Astrocyte of the cerebellum (primary cell): Measurements from ENCODE around the gene MLXIP.

Source experiments
- DNase-seq: peaks from one replicate; pipeline ENCODE4 v3.0.0-alpha.2; 2011; ENCODE audit warnings: low read depth
- H3K4me3 ChIP-seq: 2 replicates; pipeline ENCODE4 v1.5.1; 2011; ENCODE audit warnings: mild to moderate bottlenecking, low read depth, low read length, moderate library complexity
- CTCF ChIP-seq: IDR thresholded peaks from 2 replicates; pipeline ENCODE4 v1.5.1; 2012; ENCODE audit warnings: low read length, low read depth, moderate library complexity, mild to moderate bottlenecking; ENCODE audit errors: missing control alignments
- in situ Hi-C: cut with HindIII; loops from 2 replicates; pipeline ENCODE4 v1.10.0; 2017; ENCODE audit warnings: low sequenced_read_pairs

The MLXIP gene

DNA sequence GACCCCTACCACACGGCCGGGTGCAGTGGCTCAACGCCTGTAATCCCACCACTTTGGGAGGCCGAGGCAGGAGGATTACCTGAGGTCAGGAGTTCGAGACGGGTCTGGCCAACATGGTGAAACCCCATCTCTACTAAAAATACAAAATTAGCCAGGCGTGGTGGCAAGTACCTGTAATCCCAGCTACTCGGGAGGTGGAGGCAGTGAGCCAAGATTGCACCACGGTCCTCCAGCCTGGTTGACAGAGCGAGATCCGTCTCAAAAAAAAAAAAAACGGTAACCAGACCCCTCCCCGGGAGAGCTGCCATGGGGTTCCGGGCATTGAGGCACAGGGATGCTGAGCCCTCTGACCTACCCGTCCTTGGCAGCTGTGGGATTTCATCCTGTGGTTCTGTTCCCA lies 35.1 kb upstream of the MLXIP start:
- in situ Hi-C loops = no loop called here
- H3K4me3 ChIP-seq = no peak overlapping the region
- DNase-seq = no peak
- TF ChIP-seq CTCF = no peak

DNA sequence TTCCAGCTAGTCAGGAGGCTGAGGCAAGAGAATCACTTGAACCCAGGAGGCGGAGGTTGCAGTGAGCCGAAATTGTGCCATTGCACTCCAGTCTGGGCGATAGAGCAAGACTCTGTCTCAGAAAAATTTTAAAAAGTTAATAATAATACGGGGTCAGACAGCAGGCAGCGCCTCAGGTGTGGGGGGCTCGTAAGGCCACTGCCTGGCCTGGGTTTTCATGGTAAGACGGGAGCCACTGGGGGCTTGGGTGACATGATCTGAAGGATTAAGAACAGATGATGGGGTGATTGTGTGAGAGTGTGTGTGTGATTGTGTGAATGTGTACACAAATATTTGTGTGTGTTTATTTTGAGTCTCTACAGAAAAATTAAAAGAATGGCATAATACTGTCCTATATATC lies 33.3 kb upstream of the MLXIP start:
- in situ Hi-C loops = no loop called here
- DNase-seq = no peak
- no peak overlapping the region for H3K4me3 ChIP-seq
- TF ChIP-seq CTCF = no peak

- TF ChIP-seq CTCF = no peak
- in situ Hi-C loops = no loop called here
- H3K4me3 ChIP-seq = no peak overlapping the region
Measured at GRCh38 chr12:122046145-122046544, 32.4 kb upstream of the MLXIP start.

GRCh38 chr12:122048151-122048550 lies 30.4 kb upstream of the MLXIP start:
- in situ Hi-C loops = no loop called here

More at GRCh38 chr12:122046145-122046544, 32.4 kb upstream of the MLXIP start:
- no peak for DNase-seq

DNA sequence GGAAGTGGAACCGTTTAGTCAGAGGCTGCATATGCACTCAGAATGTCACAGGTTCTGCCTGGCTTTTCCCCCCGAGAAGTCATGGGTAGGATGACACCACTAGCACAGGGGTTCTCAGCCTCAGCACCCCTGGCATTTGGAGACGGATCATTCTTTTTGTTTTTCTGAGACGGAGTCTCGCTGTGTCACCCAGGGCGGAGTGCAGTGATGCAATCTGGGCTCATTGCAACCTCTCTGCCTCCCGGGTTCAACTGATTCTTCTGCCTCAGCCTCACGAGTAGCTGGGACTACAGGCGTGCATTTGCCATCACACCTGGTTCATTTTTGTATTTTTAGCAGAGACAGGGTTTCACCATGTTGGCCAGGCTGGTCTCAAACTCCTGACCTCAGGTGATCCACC lies 28.7 kb upstream of the MLXIP start:
- H3K4me3 ChIP-seq = no peak overlapping the region
- in situ Hi-C loops = no loop called here
- no peak for DNase-seq
- TF ChIP-seq CTCF = no peak

More at GRCh38 chr12:122048151-122048550, 30.4 kb upstream of the MLXIP start:
- no peak for DNase-seq
- no peak overlapping the region for H3K4me3 ChIP-seq
- no peak for TF ChIP-seq CTCF

DNA sequence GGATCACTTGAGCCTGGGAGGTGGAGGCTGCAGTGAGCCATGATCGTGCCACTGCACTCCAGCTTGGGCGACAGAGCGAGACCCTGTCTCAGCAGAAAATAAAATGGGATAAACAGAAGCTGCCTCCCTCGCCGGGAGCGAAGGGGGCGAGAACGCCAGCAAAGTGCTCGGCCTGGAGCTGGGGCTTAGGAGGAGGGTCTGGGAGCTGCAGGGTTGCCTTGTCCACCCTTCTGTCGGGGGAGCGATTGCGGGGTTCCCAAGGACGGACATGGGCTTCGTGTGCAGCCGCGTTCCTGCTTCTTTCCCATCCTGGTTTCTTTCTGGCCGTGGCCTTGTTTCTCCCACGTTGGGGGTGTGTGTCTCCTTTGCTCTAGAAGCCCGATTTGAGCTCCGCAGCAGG lies 27.9 kb upstream of the MLXIP start:
- TF ChIP-seq CTCF = no peak
- no peak for DNase-seq
- H3K4me3 ChIP-seq = no peak overlapping the region
- in situ Hi-C loops = no loop called here
